ENCODE measurements around the gene STAT3. TPM values are rescaled to one million over a fixed set of nuclear protein-coding genes. Genes with fewer than 3 reads are reported as not detected.
A peak's percentile ranks its signal among the peaks of the same experiment; 100 is the strongest.

The STAT3 gene
- total RNA-seq, 1 donor from 2014 or later, result 41.2 TPM

- Mint-ChIP-seq H3K27me3 (no peaks in the 10 kb centered on the region), H3K36me3 (ENCODE audit: insufficient read depth) (no peaks in the 10 kb centered on the region), H3K9me3 (ENCODE audit: low read depth) (no peaks in the 10 kb centered on the region), H3K4me1 (ENCODE audit: low read depth) (peaks cover 23% of the 10 kb centered on the region), H3K27ac (peak overlapping the region; percentile 95), H3K4me3 (ENCODE audit: low read depth) (peak overlapping the region; percentile 70)
- no peak for TF ChIP-seq CTCF (IDR thresholded peaks at IDR 0.05; ENCODE audit: unreplicated experiment)
- DNase-seq (ENCODE audit: low spot score, unreplicated experiment), result peak; percentile 62
Observed at GRCh38 chr17:42276609-42277341, 111.5 kb downstream of the STAT3 start.

GRCh38 chr17:42276359-42276608 lies 112.0 kb downstream of the STAT3 start, which contains the start of gene STAT5B:
Gene STAT5B, minus strand, starts transcription at chr17:42276391. Its CDS starts 44,264 bp downstream, at chr17:42232127.
- Mint-ChIP-seq H3K27me3 (no peaks in the 10 kb centered on the region), H3K9me3 (ENCODE audit: low read depth) (no peaks in the 10 kb centered on the region), H3K4me1 (ENCODE audit: low read depth) (peaks cover 23% of the 10 kb centered on the region), H3K4me3 (ENCODE audit: low read depth) (peak within 1 kb of the TSS; percentile 88), H3K36me3 (ENCODE audit: insufficient read depth) (no peaks in the 10 kb centered on the region), H3K27ac (peak within 1 kb of the TSS; percentile 95)
- no peak for TF ChIP-seq CTCF (IDR thresholded peaks at IDR 0.05; ENCODE audit: unreplicated experiment)
- DNase-seq (ENCODE audit: low spot score, unreplicated experiment), result peak; percentile 46

GRCh38 chr17:42275527-42276358 lies 112.5 kb downstream of the STAT3 start:
- no peak for TF ChIP-seq CTCF (IDR thresholded peaks at IDR 0.05; ENCODE audit: unreplicated experiment)
- Mint-ChIP-seq H3K4me3 (ENCODE audit: low read depth) (peak overlapping the region; percentile 88), H3K4me1 (ENCODE audit: low read depth) (peaks cover 23% of the 10 kb centered on the region), H3K36me3 (ENCODE audit: insufficient read depth) (no peaks in the 10 kb centered on the region), H3K27me3 (no peaks in the 10 kb centered on the region), H3K27ac (peak overlapping the region; percentile 95), H3K9me3 (ENCODE audit: low read depth) (no peaks in the 10 kb centered on the region)
- peak; percentile 42 for DNase-seq (ENCODE audit: low spot score, unreplicated experiment)

GRCh38 chr17:42274812-42275526 lies 113.3 kb downstream of the STAT3 start:
- Mint-ChIP-seq H3K27me3 (no peaks in the 10 kb centered on the region), H3K4me3 (ENCODE audit: low read depth) (peak overlapping the region; percentile 88), H3K27ac (peak overlapping the region; percentile 95), H3K9me3 (ENCODE audit: low read depth) (no peaks in the 10 kb centered on the region), H3K36me3 (ENCODE audit: insufficient read depth) (no peaks in the 10 kb centered on the region), H3K4me1 (ENCODE audit: low read depth) (peaks cover 23% of the 10 kb centered on the region)
- no peak for DNase-seq (ENCODE audit: low spot score, unreplicated experiment)
- no peak for TF ChIP-seq CTCF (IDR thresholded peaks at IDR 0.05; ENCODE audit: unreplicated experiment)

- DNase-seq (ENCODE audit: low spot score, unreplicated experiment), result no peak
- Mint-ChIP-seq H3K36me3 (ENCODE audit: insufficient read depth) (no peaks in the 10 kb centered on the region), H3K4me3 (ENCODE audit: low read depth) (peak overlapping the region; percentile 88), H3K27ac (no peak overlapping the region), H3K27me3 (no peaks in the 10 kb centered on the region), H3K4me1 (ENCODE audit: low read depth) (peaks cover 23% of the 10 kb centered on the region), H3K9me3 (ENCODE audit: low read depth) (no peaks in the 10 kb centered on the region)
- no peak for TF ChIP-seq CTCF (IDR thresholded peaks at IDR 0.05; ENCODE audit: unreplicated experiment)
Observed at GRCh38 chr17:42274253-42274542, 114.0 kb downstream of the STAT3 start.
